HG03135 (cell line): ENCODE results near the gene HCFC1R1.

Experiments used
- ATAC-seq: cut with Tn5 transposase; IDR thresholded peaks from one replicate; pipeline ENCODE4 v1.9.1; 2021; ENCODE audit warnings: mild to moderate bottlenecking, moderate library complexity; ENCODE audit not compliant: unreplicated experiment

The HCFC1R1 gene

GRCh38 chr16:3035972-3036725 lies 12.4 kb upstream of the HCFC1R1 start:
- ATAC-seq, result no peak

- ATAC-seq, result no peak
Measured at GRCh38 chr16:3035289-3035971, 11.7 kb upstream of the HCFC1R1 start.

- no peak for ATAC-seq
Measured at GRCh38 chr16:3032624-3033023, 8.9 kb upstream of the HCFC1R1 start.

- no peak for ATAC-seq
Measured at GRCh38 chr16:3030222-3031212, 6.8 kb upstream of the HCFC1R1 start.

- ATAC-seq, result no peak
Measured at GRCh38 chr16:3029491-3030221, 5.9 kb upstream of the HCFC1R1 start.

GRCh38 chr16:3028716-3029319 lies 5.1 kb upstream of the HCFC1R1 start:
- ATAC-seq, result no peak

GRCh38 chr16:3027983-3028715 lies 4.4 kb upstream of the HCFC1R1 start:
- ATAC-seq, result no peak

- ATAC-seq, result no peak
Measured at GRCh38 chr16:3027489-3027795, 3.7 kb upstream of the HCFC1R1 start.

GRCh38 chr16:3026609-3027488 lies 3.1 kb upstream of the HCFC1R1 start:
- no peak for ATAC-seq

- ATAC-seq, result no peak
Measured at GRCh38 chr16:3026003-3026378, 2.2 kb upstream of the HCFC1R1 start.

GRCh38 chr16:3025032-3026002 lies 1.6 kb upstream of the HCFC1R1 start:
- no peak for ATAC-seq

- no peak for ATAC-seq
Measured at GRCh38 chr16:3023415-3023668, 400 bp downstream of the HCFC1R1 start.

GRCh38 chr16:3022684-3023414 lies 893 bp downstream of the HCFC1R1 start:
- ATAC-seq, result no peak

GRCh38 chr16:3022208-3022683 lies 1.5 kb downstream of the HCFC1R1 start:
- ATAC-seq, result no peak

GRCh38 chr16:3021449-3022207 lies 2.1 kb downstream of the HCFC1R1 start:
- peak; percentile 32 for ATAC-seq
